Breast epithelium (tissue), 4 donors: ENCODE data around the gene DNASE1L1. TPM values are rescaled to one million over a fixed set of nuclear protein-coding genes. Genes with fewer than 3 reads are reported as not detected.

ENCODE experiments used
- DNase-seq, 2 donors: peaks; one replicate each; pipeline ENCODE4 v3.0.0-alpha.2; 2019; ENCODE audit warnings: low spot score in 2 of 2
- H3K27ac ChIP-seq, 2 donors: fragments of 200-600 bp; sonication (generic) in 1 of 2; one replicate each; pipeline ENCODE4 v1.5.1; 2016 to 2019; ENCODE audit warnings: mild to moderate bottlenecking in 1 of 2
- H3K27me3 ChIP-seq, 2 donors: fragments of 200-600 bp; sonication (generic) in 1 of 2; one replicate each; pipeline versions ENCODE4 v1.5.1 to v1.6.0; 2017 to 2019; ENCODE audit warnings: control low read depth in 1 of 2, mild to moderate bottlenecking in 1 of 2
- H3K36me3 ChIP-seq: fragments of 200-600 bp; one replicate; pipeline ENCODE4 v1.5.1; 2019
- H3K4me1 ChIP-seq, 2 donors: fragments of 200-600 bp; sonication (generic); one replicate each; pipeline ENCODE4 v1.5.1; 2016 to 2019; ENCODE audit warnings: control low read depth in 1 of 2
- H3K4me3 ChIP-seq, 3 donors: fragments of 200-600 bp; sonication (generic); 1 replicate in 2 of 3; 2 replicates in 1 of 3; pipeline ENCODE4 v1.5.1; 2016 to 2019; ENCODE audit warnings: mild to moderate bottlenecking in 3 of 3, moderate library complexity in 2 of 3
- H3K9me3 ChIP-seq, 2 donors: fragments of 200-600 bp; sonication (generic) in 1 of 2; one replicate each; pipeline ENCODE4 v1.5.1; 2016 to 2019; ENCODE audit warnings: control low read depth in 1 of 2
- CTCF ChIP-seq, 3 donors: fragments of 450-650 bp; IDR thresholded peaks; one replicate each; pipeline ENCODE4 v1.5.1; 2016 to 2017; ENCODE audit warnings: antibody characterized with exemption in 3 of 3, mild to moderate bottlenecking in 3 of 3, moderate library complexity in 3 of 3
- POLR2A ChIP-seq: fragments of 450-650 bp; IDR thresholded peaks from one replicate; pipeline ENCODE4 v1.6.1; 2016; ENCODE audit warnings: antibody characterized with exemption, mild to moderate bottlenecking, moderate library complexity
- POLR2AphosphoS5 ChIP-seq, 3 donors: sonication (generic); formaldehyde crosslinking; IDR thresholded peaks; one replicate each; pipeline ENCODE4 v1.6.1; 2017; ENCODE audit warnings: antibody characterized with exemption in 3 of 3
- intact Hi-C: fragments of 100-400 bp; cut with DNase I; formaldehyde crosslinking; loops from one replicate; pipeline ENCODE4 v1.15.1; 2023; ENCODE audit warnings: low total_unique reads
- total RNA-seq, 3 donors: library from RNA; depleted of rRNA; stranded (reverse); fragments of >200 nt; gene quantifications; one replicate each; pipeline ENCODE4 v1.1.0, GENCODE V29; 2016

DNASE1L1 gene
- total RNA-seq, 3 donors from 2014 or later: 26.2 to 44.3 (median 26.9) TPM

- peak overlapping the region; percentile 90 for H3K27ac ChIP-seq
- TF ChIP-seq POLR2A (no peak), CTCF (IDR thresholded peaks at IDR 0.05) (no peak), POLR2AphosphoS5 (IDR thresholded peaks at IDR 0.05) (no peak)
These were observed 35.7 kb upstream of the DNASE1L1 start for GRCh38 chrX:154444755-154445246.

GRCh38 chrX:154443992-154444754 is 35.1 kb upstream of the DNASE1L1 start, which contains the start of gene FAM50A:
FAM50A (plus strand) TSS chrX:154444141; CDS start chrX:154444236, 95 bp downstream.
- DNase-seq: peak; percentile 64 to 67

More at GRCh38 chrX:154444755-154445246, 35.7 kb upstream of the DNASE1L1 start:
- H3K4me1 ChIP-seq: no peaks in the 10 kb centered on the region
- intact Hi-C loops: loop anchor here (5.0 kb wide), 1 partner anchor 832 kb away; no protein-coding TSS in a partner anchor
- no peaks in the 10 kb centered on the region for H3K9me3 ChIP-seq
- no peak for DNase-seq
- peaks cover 0 to 57% of the 10 kb centered on the region in 2 donors for H3K27me3 ChIP-seq
- no peaks in the 10 kb centered on the region for H3K36me3 ChIP-seq
- H3K4me3 ChIP-seq: peak overlapping the region; percentile 58 to 82 (median 62)

GRCh38 chrX:154443479-154443910 is 34.4 kb upstream of the DNASE1L1 start:
- H3K36me3 ChIP-seq: no peaks in the 10 kb centered on the region
- intact Hi-C loops: no loop called here
- TF ChIP-seq POLR2A (no peak), CTCF (IDR thresholded peaks at IDR 0.05) (no peak), POLR2AphosphoS5 (IDR thresholded peaks at IDR 0.05) (no peak)
- H3K27me3 ChIP-seq: peaks cover 0 to 55% of the 10 kb centered on the region in 2 donors
- no peaks in the 10 kb centered on the region for H3K4me1 ChIP-seq
- peak overlapping the region; percentile 58 to 82 (median 62) for H3K4me3 ChIP-seq
- peak overlapping the region; percentile 90 for H3K27ac ChIP-seq
- DNase-seq: no peak
- no peaks in the 10 kb centered on the region for H3K9me3 ChIP-seq

More at GRCh38 chrX:154443992-154444754, 35.1 kb upstream of the DNASE1L1 start, which contains the start of gene FAM50A:
- Histone ChIP-seq H3K4me1 (no peaks in the 10 kb centered on the region), H3K9me3 (no peaks in the 10 kb centered on the region), H3K27me3 (peaks cover 0 to 57% of the 10 kb centered on the region in 2 donors), H3K27ac (peak within 1 kb of the TSS; percentile 90), H3K36me3 (no peaks in the 10 kb centered on the region), H3K4me3 (peak within 1 kb of the TSS; percentile 58 to 82 (median 62))
- TF ChIP-seq CTCF (IDR thresholded peaks at IDR 0.05) (peak in 1 of 3 donors; percentile 10), POLR2A (no peak), POLR2AphosphoS5 (IDR thresholded peaks at IDR 0.05) (no peak)
- intact Hi-C loops: no loop called here

- H3K4me3 ChIP-seq: no peak overlapping the region
- no peaks in the 10 kb centered on the region for H3K9me3 ChIP-seq
- no peaks in the 10 kb centered on the region for H3K36me3 ChIP-seq
- DNase-seq: peak; percentile 52 to 64
- intact Hi-C loops: no loop called here
- TF ChIP-seq CTCF (IDR thresholded peaks at IDR 0.05) (no peak), POLR2AphosphoS5 (IDR thresholded peaks at IDR 0.05) (no peak), POLR2A (no peak)
- H3K27ac ChIP-seq: peak overlapping the region in 1 of 2 donors; percentile 90
- H3K4me1 ChIP-seq: no peaks in the 10 kb centered on the region
- H3K27me3 ChIP-seq: peaks cover 0 to 54% of the 10 kb centered on the region in 2 donors
These were observed 33.1 kb upstream of the DNASE1L1 start for GRCh38 chrX:154441984-154442707.
